ENCODE measurements around the gene C3orf38.
"Not testable (repeated sequence)": the region's sequence is repeated elsewhere in the genome, so short reads cannot be mapped to it uniquely, and the experiment has no call there.

C3orf38 gene

DNA sequence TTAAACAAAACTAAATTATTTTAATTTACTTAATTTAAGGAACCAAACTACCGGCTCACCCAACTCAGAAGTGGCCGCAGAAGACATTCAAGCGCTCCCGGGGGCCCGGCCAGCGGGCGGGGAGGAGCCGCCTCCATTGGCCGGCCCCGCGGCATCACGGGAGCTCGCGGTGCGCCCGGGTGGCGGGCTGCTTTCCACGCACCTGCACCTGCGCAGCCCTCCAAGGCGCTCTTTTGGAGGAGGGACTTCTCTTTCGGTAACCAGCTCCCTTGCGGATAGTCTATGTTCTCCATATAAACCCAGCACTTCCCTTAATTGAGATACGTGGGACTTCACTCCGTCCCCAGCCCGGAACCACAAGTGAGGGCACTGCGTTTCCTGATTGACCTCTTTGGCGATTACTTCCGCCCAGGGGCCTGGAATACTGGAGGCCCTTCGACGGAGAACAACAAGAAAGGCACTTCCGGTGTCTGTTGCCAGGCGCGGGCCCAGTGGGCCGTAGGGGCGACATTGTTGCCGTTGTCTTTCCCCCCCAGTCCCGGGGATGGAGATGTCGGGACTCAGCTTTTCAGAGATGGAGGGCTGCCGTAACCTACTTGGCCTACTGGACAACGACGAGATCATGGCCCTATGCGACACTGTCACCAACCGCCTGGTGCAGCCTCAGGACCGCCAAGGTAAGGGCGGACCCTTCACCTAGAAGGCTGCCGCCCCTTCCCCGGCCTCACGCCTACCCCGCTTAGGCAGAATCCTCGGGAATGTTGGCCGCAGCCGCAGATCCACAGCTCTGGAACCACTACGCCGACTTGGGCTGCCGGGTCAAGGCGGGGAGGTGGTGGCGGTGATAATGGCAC is at the start of gene C3orf38:
Gene C3orf38 (plus strand): TSS at position 451 of the 854 bp plus-strand sequence. CDS start 94 bp downstream, at position 545.
- DNase-seq: peak; percentile 94

DNA sequence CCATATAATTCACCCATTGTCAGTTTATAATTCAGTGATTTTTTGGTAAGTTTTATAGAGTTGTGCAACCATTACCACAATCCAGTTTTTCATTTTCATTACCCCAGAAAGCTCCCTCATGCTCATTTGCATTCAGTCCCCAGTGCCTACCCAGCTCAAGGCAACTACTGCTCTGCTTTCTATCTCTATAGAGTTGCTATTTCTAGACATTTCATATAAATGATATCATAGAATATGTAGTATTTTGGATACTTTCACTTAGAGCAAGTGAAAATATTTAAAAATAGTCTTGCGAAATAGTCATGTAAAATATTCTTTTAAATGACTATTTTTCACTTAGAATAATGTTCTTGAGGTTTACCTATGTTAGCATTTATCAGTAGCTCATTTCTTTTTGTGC is 48.6 kb upstream of the C3orf38 start:
- no peak for DNase-seq

DNA sequence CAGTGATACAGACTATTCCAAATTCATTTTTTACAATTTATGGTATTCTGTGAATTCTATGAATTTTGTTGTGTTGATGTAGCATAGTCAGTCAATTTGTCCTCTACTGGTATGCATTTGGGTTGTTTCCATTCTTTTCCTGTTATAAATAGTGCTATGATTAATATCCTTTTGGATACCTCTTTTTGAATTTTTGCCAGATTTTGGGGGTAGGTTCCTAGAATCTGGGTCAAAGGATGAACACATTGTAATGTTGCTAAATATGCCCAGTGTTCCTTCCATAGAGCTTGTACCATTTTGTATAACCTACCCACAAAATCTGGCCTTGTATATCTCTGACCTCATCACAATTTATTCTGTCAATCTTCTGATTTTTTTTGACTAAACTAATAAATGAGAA is 44.4 kb upstream of the C3orf38 start:
- no peak for DNase-seq

DNA sequence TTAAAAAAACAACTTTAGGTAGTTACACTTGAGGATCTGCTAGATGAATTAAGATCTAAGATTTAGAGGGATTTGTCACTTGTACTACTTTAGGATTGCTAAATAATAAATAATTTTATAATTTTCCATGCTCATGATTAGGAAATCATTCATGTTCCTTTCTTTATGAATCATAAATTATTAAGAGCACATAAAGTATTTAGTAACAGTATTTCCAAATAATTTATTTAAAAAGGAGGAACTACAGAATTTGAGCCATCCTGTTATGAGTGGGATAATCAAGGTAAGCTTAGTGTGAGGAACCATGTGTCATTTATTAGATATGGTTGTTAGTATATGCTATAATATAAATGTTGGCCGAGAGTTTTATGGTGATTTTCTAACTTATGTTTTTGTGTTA is 37.5 kb upstream of the C3orf38 start:
- DNase-seq: no peak

DNA sequence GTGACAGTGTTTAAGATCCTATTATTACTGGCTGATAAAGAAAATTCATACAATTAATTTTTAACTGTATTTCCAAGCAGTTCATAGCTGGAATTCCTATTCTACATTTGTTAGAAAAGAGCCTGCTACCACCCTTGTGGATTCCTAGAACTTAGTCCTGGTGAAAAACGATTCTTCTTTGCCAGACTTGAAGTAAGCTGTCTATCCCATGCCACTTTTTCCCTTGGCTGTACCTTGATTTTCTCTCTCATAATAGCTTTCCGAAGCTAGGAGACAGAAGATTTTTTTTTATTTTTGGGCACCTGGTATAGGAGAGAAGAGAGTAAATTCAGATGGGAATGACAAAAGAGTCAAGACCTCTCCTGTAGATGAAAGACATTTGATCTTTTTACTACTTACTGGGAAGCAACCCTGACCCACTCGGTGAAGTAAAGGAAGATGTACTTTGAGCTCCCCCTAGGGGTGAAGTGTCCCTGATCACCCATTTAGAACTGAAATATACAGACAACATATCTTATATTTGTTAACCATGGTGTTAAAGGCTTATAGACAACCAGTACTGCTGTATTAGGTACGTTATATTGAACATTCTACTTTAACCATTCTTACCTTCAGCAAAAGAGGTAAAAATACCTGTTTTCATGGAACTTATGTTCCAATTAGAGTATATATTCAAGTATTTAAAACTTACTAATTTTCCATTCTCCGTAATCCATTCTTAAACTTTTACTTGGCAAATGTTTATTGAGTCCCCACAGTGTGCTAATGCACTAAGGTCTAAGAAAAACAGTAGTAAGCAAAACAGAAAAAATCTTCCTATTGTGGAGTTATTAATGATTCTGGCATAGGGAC is 36.2 kb upstream of the C3orf38 start:
- DNase-seq: peak; percentile 22

DNA sequence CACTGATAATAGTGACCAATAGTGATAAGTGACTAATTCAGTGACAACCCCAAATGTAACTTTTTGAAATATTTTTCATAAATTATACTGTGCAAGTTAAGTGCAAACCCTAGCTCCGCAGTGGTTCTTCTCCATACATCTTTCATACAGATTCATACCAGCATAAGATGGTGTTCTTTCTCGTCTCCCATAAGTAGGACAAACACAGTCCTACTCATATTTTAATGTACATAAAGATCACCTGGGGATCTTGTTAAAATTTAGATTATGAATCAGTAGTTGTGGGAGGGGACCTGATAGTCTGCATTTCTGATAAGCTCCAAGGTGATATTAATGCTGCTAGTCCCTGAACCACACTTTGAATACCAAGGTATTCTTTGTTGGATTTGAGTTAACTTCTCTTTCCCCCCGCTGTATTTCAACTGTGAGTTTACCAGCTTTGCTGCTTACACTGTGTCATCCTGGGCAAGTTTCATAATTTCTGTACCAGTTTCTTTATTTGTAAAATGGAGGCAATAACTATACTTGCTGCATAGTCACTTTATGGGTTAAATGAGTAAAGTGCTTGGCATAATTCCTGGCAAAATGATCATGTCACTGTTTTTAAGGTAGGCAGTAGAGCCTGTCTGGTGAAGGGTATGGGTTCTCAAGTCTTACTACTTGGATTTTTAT is 34.7 kb upstream of the C3orf38 start:
- DNase-seq: no peak

DNA sequence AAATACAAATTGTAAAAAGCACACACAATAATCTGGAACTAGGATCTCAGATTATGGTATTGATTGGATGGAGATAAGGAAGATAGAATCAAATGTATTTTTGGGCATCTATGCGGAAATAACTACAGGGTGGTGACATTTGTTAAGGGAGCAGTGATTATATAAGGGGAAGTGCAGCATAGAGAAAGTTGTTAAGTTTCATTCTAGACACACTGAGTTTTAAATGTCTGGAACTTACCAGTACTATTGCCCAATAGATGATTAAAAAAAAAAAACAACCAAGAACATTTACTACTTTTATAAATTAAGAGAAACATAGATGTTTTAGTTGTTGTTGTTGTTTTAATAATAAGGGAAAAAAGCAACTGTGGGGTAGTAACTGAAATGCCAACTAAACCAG is 32.1 kb upstream of the C3orf38 start:
- DNase-seq: no peak

DNA sequence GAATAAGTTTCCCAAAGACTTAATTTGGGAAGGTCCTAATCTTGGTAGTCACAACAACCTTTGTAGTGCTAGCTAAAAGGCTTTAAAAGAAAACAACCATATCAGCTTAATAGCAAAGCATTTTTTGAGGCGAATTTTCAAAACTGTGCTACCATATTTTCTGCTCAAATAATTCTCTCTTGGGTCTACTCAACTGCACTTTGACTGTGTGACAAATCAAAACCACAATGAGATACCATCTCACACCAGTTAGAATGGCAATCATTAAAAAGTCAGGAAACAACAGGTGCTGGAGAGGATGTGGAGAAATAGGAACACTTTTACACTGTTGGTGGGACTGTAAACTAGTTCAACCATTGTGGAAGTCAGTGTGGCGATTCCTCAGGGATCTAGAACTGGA is 31.2 kb upstream of the C3orf38 start:
- DNase-seq: not testable (repeated sequence)

DNA sequence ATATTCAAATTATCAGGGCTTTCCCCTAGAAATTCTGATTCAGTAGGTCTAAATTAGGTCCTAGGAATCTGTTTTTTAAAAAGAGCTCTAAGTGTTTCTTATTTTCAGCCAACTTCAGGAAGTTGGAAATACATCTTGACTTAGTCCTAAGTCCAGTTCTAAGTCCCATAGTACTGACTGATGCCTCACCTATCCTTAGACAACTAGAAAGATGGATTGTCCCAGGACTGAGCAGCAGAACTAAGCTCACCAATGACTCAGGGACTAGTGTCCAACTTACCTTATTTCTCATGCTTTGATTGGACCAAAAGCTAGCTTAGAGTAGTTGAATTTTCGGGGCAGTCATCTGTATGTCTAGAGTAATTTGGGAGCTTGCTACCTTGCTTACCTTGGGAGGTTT is 26.2 kb upstream of the C3orf38 start:
- no peak for DNase-seq

DNA sequence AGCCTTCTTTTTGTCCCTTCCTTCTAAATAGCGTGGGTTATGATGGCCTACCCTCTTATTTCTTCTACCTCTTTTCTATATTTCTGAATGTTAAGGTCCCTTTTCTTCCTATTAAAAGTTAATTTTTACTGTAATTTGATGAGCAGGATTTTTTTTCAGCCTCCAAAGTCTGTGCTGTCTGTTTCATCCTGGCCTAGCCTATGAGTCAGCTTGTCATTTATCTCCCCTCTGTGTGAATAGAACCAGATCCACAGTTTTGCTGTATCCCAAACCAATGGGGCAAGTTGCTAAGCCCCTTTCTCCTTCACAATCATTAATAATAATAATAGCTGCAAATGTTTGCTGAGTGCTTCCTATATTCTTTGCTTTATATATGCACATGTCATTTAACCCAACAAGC is 18.1 kb upstream of the C3orf38 start:
- no peak for DNase-seq

DNA sequence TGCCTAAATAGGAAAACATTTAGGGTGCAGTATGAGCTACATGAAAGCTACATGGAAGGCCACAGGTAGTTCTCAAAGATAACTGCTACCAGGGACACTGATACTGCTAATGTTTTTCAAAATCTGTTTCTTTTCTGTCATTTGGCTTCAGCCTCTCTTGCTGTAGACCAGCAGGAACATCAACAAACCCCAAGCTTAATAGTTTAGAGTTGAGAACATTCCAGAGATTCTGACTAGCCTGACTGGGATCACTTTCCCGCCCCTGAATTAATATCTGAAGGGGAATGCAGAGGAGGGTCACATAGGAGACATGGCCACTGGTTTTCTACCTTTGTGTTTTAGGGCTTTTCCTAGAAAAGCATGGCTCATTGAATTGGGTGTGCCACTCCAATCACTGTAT is 16.9 kb upstream of the C3orf38 start:
- DNase-seq: no peak

DNA sequence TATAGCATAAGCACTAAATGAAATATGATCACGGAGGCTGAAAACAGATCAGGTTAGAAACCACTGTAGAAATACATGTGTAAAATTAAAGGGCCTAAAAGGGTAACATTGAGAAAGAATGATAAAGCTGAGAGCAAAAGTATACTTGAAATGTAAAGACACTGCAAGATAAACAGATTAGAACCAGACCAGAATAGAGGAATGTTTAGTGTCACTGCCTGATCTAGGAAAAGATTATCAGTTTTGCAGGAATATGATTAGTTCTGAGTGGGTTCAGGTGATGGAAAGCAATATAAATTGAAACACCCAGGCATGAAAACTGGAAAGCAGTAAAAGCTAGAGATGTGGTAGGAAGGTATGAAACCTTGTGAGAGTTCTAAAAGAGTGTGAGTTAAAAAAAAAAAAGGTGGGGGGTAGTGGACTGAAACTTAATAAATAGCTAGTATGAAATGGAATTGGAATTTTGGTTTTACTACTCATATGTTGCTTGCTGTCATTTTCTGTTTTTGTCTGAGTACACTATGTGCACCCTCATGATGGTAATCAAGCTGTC is 16.0 kb upstream of the C3orf38 start:
- no peak for DNase-seq

DNA sequence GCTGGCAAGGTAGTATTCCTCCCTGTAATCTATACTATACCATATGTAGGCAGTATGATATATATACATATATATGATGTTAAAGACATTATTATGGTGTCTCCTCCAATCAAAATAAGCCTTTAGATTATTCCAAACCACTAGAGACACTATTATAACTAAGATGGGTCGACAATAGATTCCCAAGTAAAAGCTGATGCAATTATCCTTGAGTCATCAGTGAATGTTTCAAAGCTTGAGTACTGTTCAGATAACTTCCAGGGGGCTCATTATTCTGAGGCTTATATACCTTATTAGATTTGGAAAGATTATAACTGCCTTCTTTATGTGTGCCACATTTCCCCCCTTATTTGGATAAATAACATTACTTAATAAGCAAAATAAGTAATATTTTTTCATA is 11.9 kb upstream of the C3orf38 start:
- DNase-seq: no peak

DNA sequence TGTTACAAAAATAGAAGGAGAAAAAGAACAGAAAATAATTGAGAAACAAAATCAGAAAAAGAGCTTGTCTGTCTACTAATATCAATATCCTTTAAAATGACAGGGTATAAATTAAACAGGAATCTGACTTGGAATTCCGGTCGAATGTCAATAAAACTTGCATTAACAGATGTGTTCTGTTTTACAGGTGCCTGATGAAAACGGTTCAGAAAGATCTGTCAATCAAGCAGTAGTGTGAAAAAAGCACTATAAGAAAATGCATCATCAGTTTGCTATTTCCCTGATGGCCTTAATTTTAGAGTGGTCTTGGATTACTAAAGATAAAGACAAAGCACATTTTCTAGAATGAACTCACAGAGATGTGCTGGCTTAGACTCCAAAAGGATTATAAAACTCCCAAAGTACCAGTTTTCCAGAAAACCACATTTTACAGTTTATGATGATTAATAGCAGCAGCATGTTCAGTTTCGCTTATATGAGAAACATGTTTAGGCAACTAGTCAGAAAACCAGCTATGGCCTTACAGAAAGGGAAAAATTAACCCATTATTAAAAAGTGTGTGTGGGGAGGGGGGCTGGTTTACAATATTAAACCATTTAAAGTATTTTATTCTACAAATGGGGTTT is 8.2 kb upstream of the C3orf38 start:
- no peak for DNase-seq

DNA sequence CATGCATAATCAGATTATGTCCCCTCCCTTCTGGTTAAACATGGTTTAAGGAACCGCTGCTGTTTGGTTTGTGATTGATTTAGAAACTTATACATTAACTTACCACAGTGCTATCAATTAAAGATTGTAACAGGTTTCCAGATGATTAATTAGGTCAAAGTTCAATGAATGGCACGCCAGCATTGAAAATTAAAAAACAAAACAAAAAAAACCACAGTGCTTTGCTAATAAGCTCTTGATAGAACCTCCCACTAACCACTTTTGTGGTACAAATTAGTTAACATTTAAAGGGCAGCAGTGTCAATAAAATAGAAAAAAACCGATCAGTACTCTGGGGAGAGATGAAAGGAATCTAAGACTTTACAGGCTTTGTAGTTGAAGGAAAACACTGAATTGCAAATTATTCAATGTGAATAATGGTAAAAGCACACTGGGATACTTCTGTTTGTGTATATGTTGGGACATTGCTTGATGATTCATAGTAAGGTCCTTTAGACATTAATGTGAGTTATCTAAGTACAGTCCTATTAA is 7.6 kb upstream of the C3orf38 start:
- no peak for DNase-seq

DNA sequence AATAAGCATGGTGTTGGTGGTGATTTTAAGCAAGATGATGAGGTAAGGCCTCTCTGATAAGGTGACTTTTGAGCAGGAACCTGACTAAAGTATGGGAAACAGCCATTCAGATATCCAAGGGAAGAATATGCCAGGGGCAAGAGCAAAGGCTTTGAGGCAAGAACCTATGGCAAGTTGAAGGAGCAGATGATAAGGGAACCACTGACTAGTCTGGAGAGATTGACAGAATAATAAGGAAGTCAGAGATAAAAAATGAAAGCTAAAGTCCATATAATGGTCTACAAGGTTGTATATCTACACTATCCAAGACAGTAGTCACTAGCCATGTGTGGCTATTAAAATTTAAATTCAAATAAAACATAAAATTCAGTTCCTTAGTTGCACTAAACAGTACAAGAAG is 2.5 kb upstream of the C3orf38 start:
- no peak for DNase-seq

DNA sequence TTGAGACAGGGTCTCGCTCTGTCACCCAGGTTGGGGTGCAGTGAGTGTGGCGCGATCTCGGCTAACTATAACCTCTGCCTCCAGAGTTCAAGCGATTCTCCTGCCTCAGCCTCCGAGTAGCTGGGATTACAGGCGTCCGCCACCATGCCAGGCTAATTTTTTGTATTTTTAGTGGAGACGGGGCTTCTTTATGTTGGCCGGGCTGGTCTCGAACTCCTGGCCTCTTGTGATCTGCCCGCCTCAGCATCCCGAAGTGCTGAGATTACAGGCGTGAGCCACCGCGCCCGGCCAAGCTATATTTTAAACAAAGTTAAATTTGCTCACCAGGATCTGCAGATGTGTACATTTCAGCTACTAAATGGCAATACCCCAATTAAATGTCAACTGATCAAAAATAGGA is 1.1 kb upstream of the C3orf38 start:
- DNase-seq: no peak

DNA sequence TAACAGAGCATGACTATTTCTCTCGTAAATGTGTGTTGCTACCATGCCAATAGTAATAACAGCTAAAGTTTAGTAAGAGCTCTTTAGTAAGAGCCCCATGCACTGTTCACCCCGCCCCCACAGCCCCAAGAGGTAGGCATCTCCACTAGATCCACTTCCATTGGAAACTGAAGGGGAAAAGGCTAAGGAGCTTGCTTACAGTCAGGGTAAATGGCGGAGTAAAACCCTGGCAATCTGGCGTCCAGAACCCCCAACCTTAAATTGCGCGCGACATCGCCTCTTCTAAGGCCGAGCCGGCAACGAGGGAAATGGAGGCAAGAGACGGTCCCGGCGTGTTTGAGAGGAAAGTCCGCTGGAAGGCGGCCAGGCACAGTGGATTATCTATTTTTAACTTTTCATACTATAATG is 654 bp upstream of the C3orf38 start:
- no peak for DNase-seq

DNA sequence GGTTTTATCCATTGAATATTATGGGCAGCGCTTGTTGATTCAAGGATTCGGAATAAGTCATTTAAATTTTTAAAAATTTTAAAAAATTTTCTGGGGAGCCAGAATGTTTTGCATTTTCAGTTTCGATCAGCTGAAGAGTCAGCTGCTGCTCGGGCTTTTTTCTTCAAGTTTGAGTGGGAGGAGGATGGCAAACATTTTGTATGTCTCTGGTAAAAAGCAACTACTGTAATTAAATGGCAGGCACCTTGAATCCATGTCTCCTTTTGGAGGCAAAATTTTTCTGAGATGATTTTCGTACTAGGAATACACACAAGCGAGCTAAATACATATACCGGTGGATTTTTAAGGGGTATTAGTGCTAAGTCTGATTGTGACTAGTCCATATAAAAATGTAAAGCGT is 612 bp downstream of the C3orf38 start:
- DNase-seq: no peak

DNA sequence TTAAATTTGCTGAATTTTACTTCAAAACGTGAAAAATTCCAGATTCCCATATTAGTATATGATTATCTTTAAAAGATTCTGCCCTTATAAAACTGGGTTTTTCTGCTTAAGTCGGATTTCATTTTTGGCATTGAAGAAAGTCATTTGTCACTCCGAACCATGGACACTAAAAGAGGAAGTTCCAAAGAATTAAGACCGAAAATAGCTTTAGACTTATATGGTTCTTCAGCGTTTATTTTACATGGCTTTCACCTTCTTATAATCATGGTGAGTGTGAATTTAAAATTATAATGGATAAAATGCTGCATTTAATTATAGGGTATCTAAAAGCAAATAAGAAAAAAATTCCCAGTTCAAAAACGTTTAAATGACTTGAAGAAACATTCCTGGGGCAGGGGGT is 1.0 kb downstream of the C3orf38 start:
- DNase-seq: no peak

DNA sequence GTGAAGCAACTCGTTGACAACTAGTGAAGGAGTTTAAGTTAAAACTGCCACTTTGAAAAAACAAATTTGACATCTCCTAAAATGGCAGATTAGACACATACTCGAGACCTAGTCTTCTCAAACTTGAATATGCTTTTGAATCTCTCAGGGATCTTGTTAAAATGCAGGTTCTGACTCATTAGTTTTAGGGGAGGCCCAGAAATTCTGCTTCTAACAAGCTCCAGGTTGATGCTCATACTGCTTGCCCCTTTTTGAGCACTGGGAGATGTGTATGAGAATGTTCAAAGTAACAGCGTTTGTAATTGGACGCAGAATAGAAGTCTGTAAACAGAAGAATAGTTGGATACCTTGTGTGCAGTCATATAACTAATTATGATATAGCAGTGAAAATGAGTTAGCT is 1.6 kb downstream of the C3orf38 start:
- DNase-seq: no peak

DNA sequence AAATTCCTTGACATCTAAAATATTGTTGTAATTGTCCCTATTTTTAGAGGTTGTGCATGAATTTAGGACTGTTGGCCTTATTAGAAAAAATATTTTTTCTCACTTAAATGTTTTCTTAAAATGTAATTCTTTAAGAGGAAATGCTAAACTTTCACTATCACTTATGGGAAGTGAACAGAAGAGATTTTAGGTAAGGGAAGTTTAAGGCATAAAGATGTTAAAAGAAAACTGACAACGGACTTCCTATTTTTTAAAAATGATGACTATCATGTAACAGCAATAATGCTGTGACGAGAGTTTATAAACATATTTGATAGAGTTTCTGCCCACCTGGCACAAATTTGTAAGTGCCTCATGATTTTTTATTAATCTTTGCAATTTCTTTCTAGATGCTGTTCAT is 3.1 kb downstream of the C3orf38 start:
- DNase-seq: no peak

Data from NCI-H2029 (cell line).